ENCODE data around the gene THBS2. TPM values are rescaled to one million over a fixed set of nuclear protein-coding genes. Genes with fewer than 3 reads are reported as not detected.
A peak's percentile ranks its signal among the peaks of the same experiment; 100 is the strongest.
"Not testable (repeated sequence)": the region's sequence is repeated elsewhere in the genome, so short reads cannot be mapped to it uniquely, and the experiment has no call there.

Gene THBS2
- total and polyA plus RNA-seq, 9 donors, result 26.5 to 151 (median 65.3) TPM

DNA sequence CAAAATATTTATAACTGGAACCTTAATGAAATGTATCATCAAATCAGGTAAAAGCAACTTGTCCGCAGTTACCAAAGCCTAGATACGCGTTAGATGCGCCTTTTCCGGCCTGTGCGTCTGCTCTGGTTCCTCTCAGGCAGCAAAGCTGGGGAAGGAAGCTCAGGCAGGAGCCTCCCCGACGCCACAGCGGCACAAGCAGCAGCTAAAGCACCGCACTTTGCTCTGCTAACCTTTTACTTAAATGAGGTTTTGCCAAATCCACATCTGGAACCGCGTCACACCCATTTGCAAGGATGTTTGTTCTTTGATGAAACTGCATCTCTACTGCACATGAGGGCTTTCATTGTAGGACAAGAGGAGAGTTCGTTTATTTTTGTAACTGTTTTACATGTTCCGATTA lies 36.8 kb downstream of the THBS2 start:
- WGBS, 3 donors, result 77 to 88% (median 85%) methylated on average over 14 of the region's 14 CpGs
- DNase-seq, result no peak
- no peak for TF ChIP-seq CTCF (IDR thresholded peaks at IDR 0.05)
- TF ChIP-seq POLR2A (IDR thresholded peaks at IDR 0.05), result no peak
- no peak for TF ChIP-seq EP300 (IDR thresholded peaks at IDR 0.05)
- H3K27me3 ChIP-seq, result no peaks in the 10 kb centered on the region
- no peaks in the 10 kb centered on the region for H3K9me3 ChIP-seq
- no peak overlapping the region for H3K4me3 ChIP-seq
- intact Hi-C loops (cut with DNase I), result no loop called here
- no peaks in the 10 kb centered on the region for H3K36me3 ChIP-seq
- no peak overlapping the region for H3K27ac ChIP-seq
- H3K4me1 ChIP-seq (ENCODE audit: insufficient read depth), result peaks cover 15% of the 10 kb centered on the region

GRCh38 chr6:169215201-169215681 lies 38.4 kb downstream of the THBS2 start:
- TF ChIP-seq EP300 (IDR thresholded peaks at IDR 0.05), result no peak
- TF ChIP-seq POLR2A (IDR thresholded peaks at IDR 0.05), result no peak
- no peak for TF ChIP-seq CTCF (IDR thresholded peaks at IDR 0.05)
- Histone ChIP-seq H3K9me3 (no peaks in the 10 kb centered on the region), H3K27me3 (no peaks in the 10 kb centered on the region), H3K4me3 (no peak overlapping the region), H3K36me3 (no peaks in the 10 kb centered on the region), H3K27ac (peak overlapping the region; percentile 71 to 96), H3K4me1 (ENCODE audit: insufficient read depth) (peaks cover 15% of the 10 kb centered on the region)
- DNase-seq, result peak in 3 of 5 donors; percentile 44 to 55 (median 53)
- intact Hi-C loops (cut with DNase I), result no loop called here
- 15 to 28% (median 18%) methylated on average over 12 of the region's 12 CpGs for WGBS, 3 donors

GRCh38 chr6:169214789-169215188 lies 38.9 kb downstream of the THBS2 start:
- intact Hi-C loops (cut with DNase I); H3K27me3 ChIP-seq; H3K9me3 ChIP-seq; H3K4me3 ChIP-seq; H3K36me3 ChIP-seq: not testable (repeated sequence)
- Histone ChIP-seq H3K4me1 (ENCODE audit: insufficient read depth) (peaks cover 15% of the 10 kb centered on the region), H3K27ac (peak overlapping the region; percentile 71 to 96)
- WGBS, 3 donors, result 2 to 12% (median 10%) methylated on average over 3 of the region's 3 CpGs
- DNase-seq, result peak; percentile 62 to 81 (median 65)

DNA sequence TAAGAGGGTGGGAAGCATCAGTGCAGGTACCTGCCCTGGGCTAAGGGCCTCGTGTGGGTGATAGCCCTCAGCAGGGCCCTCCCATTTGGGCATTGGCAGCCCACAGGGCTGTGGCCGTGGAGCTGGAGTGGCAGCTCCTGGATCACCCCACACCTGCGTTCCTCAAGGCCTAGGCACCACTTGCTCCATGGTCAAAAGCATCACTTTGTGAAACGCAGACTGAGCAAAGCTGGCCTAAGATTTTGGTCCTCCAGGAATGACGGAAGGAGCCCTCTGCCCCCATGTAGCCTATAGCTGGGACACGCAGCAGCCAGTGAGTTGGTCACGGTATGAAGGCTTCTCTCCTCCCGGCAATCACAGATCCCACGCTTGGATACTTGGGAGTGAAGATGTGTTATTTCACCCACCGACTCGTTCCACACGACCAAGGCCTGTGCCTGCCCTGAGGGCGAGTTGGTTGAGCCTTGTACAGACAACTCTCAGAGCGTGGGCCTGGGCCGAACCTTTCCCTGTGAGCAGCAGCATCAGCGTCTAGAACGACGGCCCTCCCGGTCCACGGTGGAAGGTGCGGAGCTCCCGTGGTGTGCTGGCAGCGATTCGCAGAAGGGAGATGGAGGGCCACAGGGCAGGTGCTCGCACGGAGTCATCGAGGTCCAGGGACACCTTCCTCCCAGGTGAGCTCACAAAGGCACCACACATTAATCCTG lies 39.7 kb downstream of the THBS2 start:
- TF ChIP-seq CTCF (IDR thresholded peaks at IDR 0.05) (no peak), POLR2A (IDR thresholded peaks at IDR 0.05) (no peak), EP300 (IDR thresholded peaks at IDR 0.05) (no peak)
- intact Hi-C loops (cut with DNase I), result no loop called here
- no peaks in the 10 kb centered on the region for H3K36me3 ChIP-seq
- H3K9me3 ChIP-seq, result no peaks in the 10 kb centered on the region
- H3K27ac ChIP-seq, result peak overlapping the region; percentile 87 to 96
- no peak overlapping the region for H3K4me3 ChIP-seq
- DNase-seq, result peak in 4 of 5 donors; percentile 47 to 67 (median 62)
- WGBS, 3 donors, result 93 to 96% (median 93%) methylated on average over 27 of the region's 27 CpGs
- H3K27me3 ChIP-seq, result no peaks in the 10 kb centered on the region
- peaks cover 15% of the 10 kb centered on the region for H3K4me1 ChIP-seq (ENCODE audit: insufficient read depth)

All from ovary (tissue), 9 donors.